ENCODE measurements around the gene MSI1. TPM values are rescaled to one million over a fixed set of nuclear protein-coding genes. Genes with fewer than 3 reads are reported as not detected.

The MSI1 gene
- total and polyA plus RNA-seq, 5 donors from 2014 or later, result not detected

GRCh38 chr12:120301962-120302815 lies 66.8 kb downstream of the MSI1 start, which contains the start of gene SIRT4:
SIRT4 (plus strand) TSS chr12:120302321; CDS start chr12:120303562, 1,241 bp downstream.
- peak within 1 kb of the TSS; percentile 32 to 91 (median 84) for H3K27ac Mint-ChIP-seq
- Histone ChIP-seq H3K36me3 (ENCODE audit: control insufficient read depth, insufficient read depth, low read length) (no peaks in the 10 kb centered on the region), H3K27me3 (ENCODE audit: control insufficient read depth, insufficient read depth, low read length) (no peaks in the 10 kb centered on the region), H3K4me3 (ENCODE audit: low read depth, low read length) (peak within 1 kb of the TSS; percentile 98), H3K4me1 (ENCODE audit: control insufficient read depth, insufficient read depth, low read length, poor library complexity, severe bottlenecking) (peaks cover 13% of the 10 kb centered on the region), H3K9me3 (ENCODE audit: control insufficient read depth in 2 of 2, low read length in 2 of 2) (no peaks in the 10 kb centered on the region), H3K27ac (ENCODE audit: insufficient read depth, low read length, poor library complexity, severe bottlenecking) (peak within 1 kb of the TSS; percentile 65)
- peak; percentile 84 to 96 (median 90) for DNase-seq
- H3K4me1 Mint-ChIP-seq, result peaks cover 3 to 13% (median 6%) of the 10 kb centered on the region in 4 donors
- H3K4me3 Mint-ChIP-seq, result peak within 1 kb of the TSS; percentile 88 to 94 (median 93)
- no peaks in the 10 kb centered on the region for H3K27me3 Mint-ChIP-seq
- ATAC-seq (ENCODE audit: low read depth in 2 of 2), result peak; percentile 100
- H3K9me3 Mint-ChIP-seq, result no peaks in the 10 kb centered on the region
- no peaks in the 10 kb centered on the region for H3K36me3 Mint-ChIP-seq

- peak; percentile 36 to 42 for ATAC-seq (ENCODE audit: low read depth in 2 of 2)
- peak within 1 kb of the TSS; percentile 91 for H3K4me3 ChIP-seq (ENCODE audit: low read depth, low read length)
- H3K9me3 Mint-ChIP-seq, result no peaks in the 10 kb centered on the region
Observed at GRCh38 chr12:120292661-120293531, 76.1 kb downstream of the MSI1 start, which contains the start of gene RNU4-1. RNU4-1 (minus strand) TSS chr12:120293237.

GRCh38 chr12:120292411-120292660 lies 76.6 kb downstream of the MSI1 start:
- Mint-ChIP-seq H3K4me1 (peaks cover 0 to 13% (median 0%) of the 10 kb centered on the region in 4 donors), H3K4me3 (no peak overlapping the region), H3K27me3 (no peaks in the 10 kb centered on the region), H3K36me3 (no peaks in the 10 kb centered on the region), H3K9me3 (no peaks in the 10 kb centered on the region), H3K27ac (no peak overlapping the region)
- H3K27me3 ChIP-seq (ENCODE audit: control insufficient read depth, insufficient read depth, low read length), result no peaks in the 10 kb centered on the region
- DNase-seq (no peak), ATAC-seq (ENCODE audit: low read depth in 2 of 2) (peak in 1 of 2 donors; percentile 4)
- H3K4me3 ChIP-seq (ENCODE audit: low read depth, low read length), result peak overlapping the region; percentile 91
- peaks cover 20% of the 10 kb centered on the region for H3K4me1 ChIP-seq (ENCODE audit: control insufficient read depth, insufficient read depth, low read length, poor library complexity, severe bottlenecking)
- H3K9me3 ChIP-seq (ENCODE audit: control insufficient read depth in 2 of 2, low read length in 2 of 2), result no peaks in the 10 kb centered on the region
- no peaks in the 10 kb centered on the region for H3K36me3 ChIP-seq (ENCODE audit: control insufficient read depth, insufficient read depth, low read length)
- H3K27ac ChIP-seq (ENCODE audit: insufficient read depth, low read length, poor library complexity, severe bottlenecking), result peak overlapping the region; percentile 99

More at GRCh38 chr12:120292661-120293531, 76.1 kb downstream of the MSI1 start, which contains the start of gene RNU4-1:
- DNase-seq, result peak; percentile 73 to 92 (median 91)
- Histone ChIP-seq H3K27ac (ENCODE audit: insufficient read depth, low read length, poor library complexity, severe bottlenecking) (peak within 1 kb of the TSS; percentile 99), H3K36me3 (ENCODE audit: control insufficient read depth, insufficient read depth, low read length) (no peaks in the 10 kb centered on the region), H3K9me3 (ENCODE audit: control insufficient read depth in 2 of 2, low read length in 2 of 2) (no peaks in the 10 kb centered on the region), H3K4me1 (ENCODE audit: control insufficient read depth, insufficient read depth, low read length, poor library complexity, severe bottlenecking) (peaks cover 20% of the 10 kb centered on the region), H3K27me3 (ENCODE audit: control insufficient read depth, insufficient read depth, low read length) (no peaks in the 10 kb centered on the region)
- Mint-ChIP-seq H3K4me1 (peaks cover 0 to 13% (median 0%) of the 10 kb centered on the region in 4 donors), H3K4me3 (no peak within 1 kb of the TSS), H3K36me3 (no peaks in the 10 kb centered on the region), H3K27ac (no peak within 1 kb of the TSS), H3K27me3 (no peaks in the 10 kb centered on the region)

Other genes starting within 250 kb of the MSI1 start
- gene GCN1, start 174.4 kb downstream of the MSI1 start, total RNA-seq, result 115 TPM
- 10 to 100 TPM; 17.0 to 27.5 (median 20.9) TPM for gene GCN1, start 174.4 kb downstream of the MSI1 start, polyA plus RNA-seq
- gene RPLP0, start 168.1 kb downstream of the MSI1 start, total RNA-seq, result 1,127 TPM
- gene RPLP0, start 168.1 kb downstream of the MSI1 start, polyA plus RNA-seq, result 1,000 to 10,000 TPM in 3 of 4 donors, 100 to 1,000 TPM in 1; 998 to 1,871 (median 1,438) TPM
- 205 TPM for gene PXN, start 103.4 kb downstream of the MSI1 start, total RNA-seq
- 10 to 100 TPM; 64.3 to 89.5 (median 73.5) TPM for gene PXN, start 103.4 kb downstream of the MSI1 start, polyA plus RNA-seq
- gene RNU4-2, start 77.3 kb downstream of the MSI1 start, total RNA-seq, result 12,754 TPM
- 100 to 1,000 TPM in 1 of 4 donors, 10 to 100 TPM in 1, not detected in 2; 49.3 to 132 TPM for gene RNU4-2, start 77.3 kb downstream of the MSI1 start, polyA plus RNA-seq
- 1,793 TPM for gene RNU4-1, start 75.9 kb downstream of the MSI1 start, total RNA-seq
- not detected for gene RNU4-1, start 75.9 kb downstream of the MSI1 start, polyA plus RNA-seq
- gene SIRT4, start 66.8 kb downstream of the MSI1 start, total RNA-seq, result 0.79 TPM
- 1 to 10 TPM in 3 of 4 donors, not detected in 1; 1.1 to 2.8 (median 1.2) TPM for gene SIRT4, start 66.8 kb downstream of the MSI1 start, polyA plus RNA-seq
- gene PLA2G1B, start 41.4 kb downstream of the MSI1 start, total RNA-seq, result not detected
- gene PLA2G1B, start 41.4 kb downstream of the MSI1 start, polyA plus RNA-seq, result under 1 TPM in 1 of 4 donors, not detected in 3; 0.44 TPM
- 169 TPM for gene COX6A1, start 68.9 kb upstream of the MSI1 start, total RNA-seq
- gene COX6A1, start 68.9 kb upstream of the MSI1 start, polyA plus RNA-seq, result 1,000 to 10,000 TPM in 2 of 4 donors, 100 to 1,000 TPM in 2; 939 to 1,218 (median 1,022) TPM
- 19.2 TPM for gene TRIAP1, start 77.2 kb upstream of the MSI1 start, total RNA-seq
- 10 to 100 TPM; 43.6 to 61.1 (median 47.6) TPM for gene TRIAP1, start 77.2 kb upstream of the MSI1 start, polyA plus RNA-seq
- gene GATC, start 77.3 kb upstream of the MSI1 start, total RNA-seq, result 30.2 TPM
- 10 to 100 TPM; 13.7 to 19.9 (median 16.9) TPM for gene GATC, start 77.3 kb upstream of the MSI1 start, polyA plus RNA-seq
- gene SRSF9, start 100.6 kb upstream of the MSI1 start, total RNA-seq, result 138 TPM
- 100 to 1,000 TPM; 167 to 193 (median 191) TPM for gene SRSF9, start 100.6 kb upstream of the MSI1 start, polyA plus RNA-seq
- gene DYNLL1, start 126.9 kb upstream of the MSI1 start, total RNA-seq, result 99.0 TPM
- gene DYNLL1, start 126.9 kb upstream of the MSI1 start, polyA plus RNA-seq, result 100 to 1,000 TPM; 480 to 692 (median 547) TPM
- 11.5 TPM for gene COQ5, start 160.0 kb upstream of the MSI1 start, total RNA-seq
- 10 to 100 TPM; 40.4 to 67.4 (median 45.9) TPM for gene COQ5, start 160.0 kb upstream of the MSI1 start, polyA plus RNA-seq
- gene RNF10, start 165.2 kb upstream of the MSI1 start, total RNA-seq, result 434 TPM
- gene RNF10, start 165.2 kb upstream of the MSI1 start, polyA plus RNA-seq, result 100 to 1,000 TPM; 106 to 150 (median 114) TPM
- gene POP5, start 212.2 kb upstream of the MSI1 start, total RNA-seq, result 32.3 TPM
- gene POP5, start 212.2 kb upstream of the MSI1 start, polyA plus RNA-seq, result 10 to 100 TPM; 71.2 to 88.4 (median 79.0) TPM